Esophagus squamous epithelium (tissue), 4 donors: ENCODE results near the gene SYCP2.

Experiments used
- CTCF ChIP-seq, 6 experiments: fragments of 450-650 bp in 4 of 6; fragments of 200-600 bp in 2 of 6; sonication (generic) in 2 of 6; IDR thresholded peaks; one replicate each; pipeline ENCODE4 v1.5.1; 2016 to 2019; ENCODE audit warnings: antibody characterized with exemption in 6 of 6, mild to moderate bottlenecking in 4 of 6, moderate library complexity in 4 of 6
- POLR2A ChIP-seq, 4 donors: fragments of 450-650 bp; IDR thresholded peaks; one replicate each; pipeline ENCODE4 v1.6.1; 2017; ENCODE audit warnings: antibody characterized with exemption in 4 of 4, mild to moderate bottlenecking in 4 of 4, moderate library complexity in 3 of 4

- TF ChIP-seq CTCF (IDR thresholded peaks at IDR 0.05): no peak
- TF ChIP-seq POLR2A (IDR thresholded peaks at IDR 0.05): no peak
Measured at GRCh38 chr20:59912609-59913008, 20.8 kb downstream of the SYCP2 start.
